Activated naive CD4-positive, alpha-beta T cell treated with anti-CD3 and anti-CD28 coated beads, Interleukin-2, amount 10 ng/mL, durations not matched to agents 7 days and 5 days (primary cell): ENCODE results near the gene ADAM19.

Experiments used
- CTCF ChIA-PET: fragments of 350-600 bp; sonication (Branson Sonifier 250); formaldehyde crosslinking; loops from one replicate; lab custom pipeline; 2021; ENCODE audit warnings: antibody characterized with exemption; lab: Charles Lee
- DNase-seq: peaks from one replicate; pipeline ENCODE4 v3.0.0-alpha.2; 2020
- H3K27ac Mint-ChIP-seq: one replicate; pipeline ENCODE4 v1.8.0; 2021; ENCODE audit warnings: mild to moderate bottlenecking, moderate library complexity, mixed read lengths
- H3K27me3 Mint-ChIP-seq: one replicate; pipeline ENCODE4 v1.8.0; 2021; ENCODE audit warnings: mild to moderate bottlenecking, mixed read lengths
- H3K36me3 Mint-ChIP-seq: one replicate; pipeline ENCODE4 v1.8.0; 2021; ENCODE audit warnings: mixed read lengths
- H3K4me1 Mint-ChIP-seq: one replicate; pipeline ENCODE4 v1.8.0; 2021; ENCODE audit warnings: mixed read lengths
- H3K4me3 Mint-ChIP-seq: one replicate; pipeline ENCODE4 v1.8.0; 2021; ENCODE audit warnings: mild to moderate bottlenecking, moderate library complexity, mixed read lengths
- H3K9me3 Mint-ChIP-seq: one replicate; pipeline ENCODE4 v1.8.0; 2021; ENCODE audit warnings: mixed read lengths

ADAM19 gene

GRCh38 chr5:157563929-157564716 lies 11.5 kb downstream of the ADAM19 start:
- CTCF ChIA-PET = interaction anchor here (0.8 to 1.6 kb wide), 3 partner anchors 17 to 179 kb away, joined by 3 to 4 read pairs (median 3); partner anchors contain the start of gene LSM11
- H3K27ac Mint-ChIP-seq = peak overlapping the region; percentile 63
- H3K4me3 Mint-ChIP-seq = no peak overlapping the region
- peaks cover 79% of the 10 kb centered on the region for H3K36me3 Mint-ChIP-seq
- no peaks in the 10 kb centered on the region for H3K9me3 Mint-ChIP-seq
- H3K27me3 Mint-ChIP-seq = no peaks in the 10 kb centered on the region
- no peak for DNase-seq
- peaks cover 75% of the 10 kb centered on the region for H3K4me1 Mint-ChIP-seq

- Mint-ChIP-seq H3K4me3 (no peak overlapping the region), H3K27me3 (no peaks in the 10 kb centered on the region), H3K36me3 (peaks cover 79% of the 10 kb centered on the region), H3K27ac (peak overlapping the region; percentile 62), H3K9me3 (no peaks in the 10 kb centered on the region), H3K4me1 (peaks cover 76% of the 10 kb centered on the region)
- CTCF ChIA-PET = interaction anchor here (0.8 to 1.6 kb wide), 4 partner anchors 14 to 180 kb away, joined by 3 to 4 read pairs (median 3); partner anchors contain the start of gene LSM11
- no peak for DNase-seq
Measured at GRCh38 chr5:157563373-157563928, 12.1 kb downstream of the ADAM19 start.

GRCh38 chr5:157562111-157562581 lies 13.4 kb downstream of the ADAM19 start:
- Mint-ChIP-seq H3K27ac (no peak overlapping the region), H3K4me1 (peaks cover 79% of the 10 kb centered on the region), H3K9me3 (no peaks in the 10 kb centered on the region), H3K27me3 (no peaks in the 10 kb centered on the region), H3K4me3 (no peak overlapping the region), H3K36me3 (peaks cover 81% of the 10 kb centered on the region)
- CTCF ChIA-PET = interaction anchor here (0.6 to 1.6 kb wide), 3 partner anchors 13 to 180 kb away, joined by 3 to 4 read pairs (median 4); no protein-coding TSS in a partner anchor
- DNase-seq = no peak

GRCh38 chr5:157561110-157561509 lies 14.5 kb downstream of the ADAM19 start:
- Mint-ChIP-seq H3K4me3 (no peak overlapping the region), H3K27me3 (no peaks in the 10 kb centered on the region), H3K9me3 (no peaks in the 10 kb centered on the region), H3K27ac (no peak overlapping the region), H3K36me3 (peaks cover 83% of the 10 kb centered on the region), H3K4me1 (peaks cover 82% of the 10 kb centered on the region)
- CTCF ChIA-PET = interaction anchor here (0.6 to 0.7 kb wide), 2 partner anchors 11 to 181 kb away, joined by 3 to 4 read pairs; no protein-coding TSS in a partner anchor
- no peak for DNase-seq

GRCh38 chr5:157559301-157559700 lies 16.3 kb downstream of the ADAM19 start:
- Mint-ChIP-seq H3K4me1 (peaks cover 87% of the 10 kb centered on the region), H3K9me3 (no peaks in the 10 kb centered on the region), H3K27ac (no peak overlapping the region), H3K36me3 (peaks cover 83% of the 10 kb centered on the region), H3K27me3 (no peaks in the 10 kb centered on the region), H3K4me3 (no peak overlapping the region)
- no peak for DNase-seq
- CTCF ChIA-PET = no interaction called here

GRCh38 chr5:157558681-157559080 lies 16.9 kb downstream of the ADAM19 start:
- no peak for DNase-seq
- no peaks in the 10 kb centered on the region for H3K27me3 Mint-ChIP-seq
- H3K27ac Mint-ChIP-seq = no peak overlapping the region
- H3K4me1 Mint-ChIP-seq = peaks cover 85% of the 10 kb centered on the region
- CTCF ChIA-PET = no interaction called here
- no peak overlapping the region for H3K4me3 Mint-ChIP-seq
- peaks cover 77% of the 10 kb centered on the region for H3K36me3 Mint-ChIP-seq
- H3K9me3 Mint-ChIP-seq = no peaks in the 10 kb centered on the region

- peaks cover 79% of the 10 kb centered on the region for H3K4me1 Mint-ChIP-seq
- H3K27me3 Mint-ChIP-seq = no peaks in the 10 kb centered on the region
- H3K27ac Mint-ChIP-seq = no peak overlapping the region
- H3K9me3 Mint-ChIP-seq = no peaks in the 10 kb centered on the region
- no peak overlapping the region for H3K4me3 Mint-ChIP-seq
- DNase-seq = no peak
- CTCF ChIA-PET = interaction anchor here (0.8 kb wide), 1 partner anchor 8 kb away, joined by 3 read pairs; no protein-coding TSS in a partner anchor
- peaks cover 75% of the 10 kb centered on the region for H3K36me3 Mint-ChIP-seq
Measured at GRCh38 chr5:157558041-157558595, 17.5 kb downstream of the ADAM19 start.

- CTCF ChIA-PET = interaction anchor here (1.4 kb wide), 1 partner anchor 12 kb away, joined by 5 read pairs; no protein-coding TSS in a partner anchor
- H3K9me3 Mint-ChIP-seq = no peaks in the 10 kb centered on the region
- H3K36me3 Mint-ChIP-seq = peaks cover 74% of the 10 kb centered on the region
- no peak for DNase-seq
- no peak overlapping the region for H3K4me3 Mint-ChIP-seq
- H3K27me3 Mint-ChIP-seq = no peaks in the 10 kb centered on the region
- H3K4me1 Mint-ChIP-seq = peaks cover 77% of the 10 kb centered on the region
- no peak overlapping the region for H3K27ac Mint-ChIP-seq
Measured at GRCh38 chr5:157556615-157557418, 18.8 kb downstream of the ADAM19 start.

GRCh38 chr5:157555037-157555640 lies 20.4 kb downstream of the ADAM19 start:
- no peaks in the 10 kb centered on the region for H3K27me3 Mint-ChIP-seq
- peaks cover 72% of the 10 kb centered on the region for H3K36me3 Mint-ChIP-seq
- H3K9me3 Mint-ChIP-seq = no peaks in the 10 kb centered on the region
- H3K4me3 Mint-ChIP-seq = no peak overlapping the region
- CTCF ChIA-PET = interaction anchor here (1.4 kb wide), 1 partner anchor 10 kb away, joined by 5 read pairs; no protein-coding TSS in a partner anchor
- no peak overlapping the region for H3K27ac Mint-ChIP-seq
- peaks cover 78% of the 10 kb centered on the region for H3K4me1 Mint-ChIP-seq
- no peak for DNase-seq

GRCh38 chr5:157554179-157555036 lies 21.2 kb downstream of the ADAM19 start:
- Mint-ChIP-seq H3K4me1 (peaks cover 83% of the 10 kb centered on the region), H3K9me3 (no peaks in the 10 kb centered on the region), H3K27me3 (no peaks in the 10 kb centered on the region), H3K36me3 (peaks cover 73% of the 10 kb centered on the region), H3K27ac (no peak overlapping the region), H3K4me3 (no peak overlapping the region)
- CTCF ChIA-PET = no interaction called here
- no peak for DNase-seq

- H3K4me3 Mint-ChIP-seq = no peak overlapping the region
- no peaks in the 10 kb centered on the region for H3K9me3 Mint-ChIP-seq
- H3K4me1 Mint-ChIP-seq = peaks cover 83% of the 10 kb centered on the region
- peaks cover 74% of the 10 kb centered on the region for H3K36me3 Mint-ChIP-seq
- CTCF ChIA-PET = no interaction called here
- no peaks in the 10 kb centered on the region for H3K27me3 Mint-ChIP-seq
- DNase-seq = no peak
- no peak overlapping the region for H3K27ac Mint-ChIP-seq
Measured at GRCh38 chr5:157552650-157553049, 22.9 kb downstream of the ADAM19 start.

GRCh38 chr5:157550663-157551062 lies 24.9 kb downstream of the ADAM19 start:
- Mint-ChIP-seq H3K27ac (peak overlapping the region; percentile 25), H3K27me3 (no peaks in the 10 kb centered on the region), H3K4me1 (peaks cover 85% of the 10 kb centered on the region), H3K36me3 (peaks cover 73% of the 10 kb centered on the region), H3K4me3 (no peak overlapping the region), H3K9me3 (no peaks in the 10 kb centered on the region)
- no peak for DNase-seq
- CTCF ChIA-PET = interaction anchor here (1.0 kb wide), 1 partner anchor 16 kb away, joined by 3 read pairs; no protein-coding TSS in a partner anchor
